ENCODE data around the gene CACNA2D3.

DNA sequence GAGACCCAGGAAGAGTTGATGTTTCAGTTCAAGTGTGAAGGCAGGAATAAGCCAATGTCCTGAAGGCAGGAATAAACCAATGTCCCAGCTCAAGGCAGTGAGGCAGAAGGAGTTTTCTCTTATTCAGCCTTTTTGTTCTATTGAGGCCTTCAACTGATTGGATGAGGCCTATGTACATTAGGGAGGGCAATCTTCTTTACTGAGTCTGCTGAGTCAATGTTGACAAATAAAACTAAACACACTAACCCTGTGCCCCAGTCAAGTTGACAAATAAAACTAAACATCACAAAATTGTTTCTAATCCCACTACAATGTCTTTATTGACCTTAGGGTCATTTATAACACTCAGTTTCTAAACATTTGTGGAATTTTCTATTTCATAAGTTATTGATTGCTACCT, 100.0 kb downstream of the CACNA2D3 start:
- TF ChIP-seq CTCF (IDR thresholded peaks at IDR 0.05; ENCODE audit: low read length) (no peak), EZH2 (optimal IDR thresholded peaks at IDR 0.05; ENCODE audit: low read depth, low read length) (no peak)
